AG10803 (cell line): ENCODE results near the gene PLPP3.

Source experiments
- DNase-seq: peaks from one replicate; pipeline ENCODE4 v3.0.0; 2010; ENCODE audit warnings: low read depth
- H3K4me3 ChIP-seq: 2 replicates; pipeline ENCODE4 v1.5.1; 2011; ENCODE audit warnings: mild to moderate bottlenecking, low read length, control low read depth
- CTCF ChIP-seq: conservative IDR thresholded peaks from 2 replicates; pipeline ENCODE4 v1.5.1; 2011; ENCODE audit warnings: mild to moderate bottlenecking, low read length, control low read depth, inconsistent platforms

The PLPP3 gene

GRCh38 chr1:56496158-56496557, 83.2 kb downstream of the PLPP3 start:
- DNase-seq: no peak
- no peak for TF ChIP-seq CTCF
- H3K4me3 ChIP-seq: no peak overlapping the region

GRCh38 chr1:56495538-56495937, 83.8 kb downstream of the PLPP3 start:
- DNase-seq: no peak
- TF ChIP-seq CTCF: no peak
- H3K4me3 ChIP-seq: no peak overlapping the region

GRCh38 chr1:56494306-56494705, 85.1 kb downstream of the PLPP3 start:
- TF ChIP-seq CTCF: no peak
- H3K4me3 ChIP-seq: no peak overlapping the region
- no peak for DNase-seq

- no peak for DNase-seq
- H3K4me3 ChIP-seq: no peak overlapping the region
- no peak for TF ChIP-seq CTCF
Measured at GRCh38 chr1:56493826-56494225, 85.5 kb downstream of the PLPP3 start.

GRCh38 chr1:56491441-56491840, 87.9 kb downstream of the PLPP3 start:
- H3K4me3 ChIP-seq: no peak overlapping the region

GRCh38 chr1:56490619-56491018, 88.7 kb downstream of the PLPP3 start:
- no peak for DNase-seq
- no peak for TF ChIP-seq CTCF
- no peak overlapping the region for H3K4me3 ChIP-seq

More at GRCh38 chr1:56491441-56491840, 87.9 kb downstream of the PLPP3 start:
- TF ChIP-seq CTCF: no peak
- DNase-seq: peak; percentile 56

GRCh38 chr1:56489695-56490094, 89.7 kb downstream of the PLPP3 start:
- no peak for DNase-seq
- H3K4me3 ChIP-seq: no peak overlapping the region
- no peak for TF ChIP-seq CTCF
